ENCODE results near the gene MANSC1.
A peak's percentile ranks its signal among the peaks of the same experiment; 100 is the strongest.

The MANSC1 gene

DNA sequence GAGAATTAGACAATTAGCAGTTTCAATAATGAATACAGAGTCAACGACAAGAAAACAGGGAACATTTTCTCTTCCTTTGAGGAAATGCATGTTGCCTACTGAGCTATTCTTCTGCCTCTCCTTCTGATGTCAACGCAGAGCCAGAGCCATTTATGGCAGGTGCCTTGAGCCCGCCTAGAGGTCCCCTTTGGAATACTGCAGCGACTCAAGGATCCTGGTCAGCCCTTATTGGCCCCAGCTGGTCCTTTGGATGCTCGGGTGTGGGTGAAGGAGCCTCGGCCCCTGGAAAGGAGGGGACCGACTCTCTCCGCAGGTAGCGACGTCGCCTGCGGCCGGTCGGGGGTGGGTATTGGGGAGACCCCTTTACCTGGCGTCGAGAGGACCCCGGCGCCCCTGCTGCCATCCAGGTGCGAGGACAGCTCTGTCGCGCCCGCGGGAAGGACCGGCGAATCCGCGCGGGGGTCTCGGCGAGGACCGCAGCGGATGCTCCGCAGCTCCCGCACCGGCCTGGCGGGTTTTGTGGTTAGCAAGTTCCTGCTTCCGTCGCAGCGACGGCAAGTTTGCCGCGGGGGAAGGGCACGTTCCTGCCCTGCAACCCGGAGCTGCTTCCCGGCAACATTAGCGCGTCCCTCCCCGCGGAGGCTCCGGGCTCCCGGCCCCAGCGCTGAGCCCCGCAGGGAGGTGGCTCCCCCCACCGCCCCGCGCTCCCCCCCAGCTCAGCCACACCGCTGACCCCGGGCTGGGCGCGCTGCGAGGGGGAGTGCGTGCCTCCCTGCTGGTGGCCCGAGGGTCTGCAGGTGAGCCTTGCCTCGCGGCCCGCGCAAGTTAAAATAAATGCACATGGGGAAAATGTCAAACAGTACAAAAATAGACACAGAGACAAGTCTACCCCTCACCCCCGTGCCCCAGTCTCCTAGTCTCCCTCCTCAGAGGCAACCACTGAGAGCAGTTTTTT lies at the start of gene MANSC1:
MANSC1 (minus strand) TSS at position 532 of the 955 bp plus-strand sequence. CDS start 6,928 bp downstream, outside the sequence.
- peak; percentile 6 to 57 (median 16) for DNase-seq

DNA sequence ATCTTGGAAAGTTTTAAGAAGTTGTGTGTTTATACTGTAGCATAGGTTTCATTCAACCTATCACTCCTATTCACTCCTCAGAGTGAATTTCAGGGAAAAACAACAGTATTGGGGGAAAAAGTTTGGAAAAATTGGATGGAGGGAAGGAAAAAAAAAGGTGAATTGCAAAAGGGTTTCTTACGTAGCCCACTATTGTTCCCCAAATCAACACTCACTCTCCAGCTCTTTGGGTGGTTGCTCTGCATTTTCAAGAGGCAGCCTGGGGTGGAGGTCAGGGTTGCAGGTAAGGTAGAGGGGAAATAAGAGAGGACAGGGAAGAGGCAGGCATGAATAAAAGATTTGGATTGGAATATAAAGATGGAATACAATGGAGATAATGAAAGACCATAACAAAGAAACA lies 49.1 kb upstream of the MANSC1 start:
- DNase-seq = no peak

DNA sequence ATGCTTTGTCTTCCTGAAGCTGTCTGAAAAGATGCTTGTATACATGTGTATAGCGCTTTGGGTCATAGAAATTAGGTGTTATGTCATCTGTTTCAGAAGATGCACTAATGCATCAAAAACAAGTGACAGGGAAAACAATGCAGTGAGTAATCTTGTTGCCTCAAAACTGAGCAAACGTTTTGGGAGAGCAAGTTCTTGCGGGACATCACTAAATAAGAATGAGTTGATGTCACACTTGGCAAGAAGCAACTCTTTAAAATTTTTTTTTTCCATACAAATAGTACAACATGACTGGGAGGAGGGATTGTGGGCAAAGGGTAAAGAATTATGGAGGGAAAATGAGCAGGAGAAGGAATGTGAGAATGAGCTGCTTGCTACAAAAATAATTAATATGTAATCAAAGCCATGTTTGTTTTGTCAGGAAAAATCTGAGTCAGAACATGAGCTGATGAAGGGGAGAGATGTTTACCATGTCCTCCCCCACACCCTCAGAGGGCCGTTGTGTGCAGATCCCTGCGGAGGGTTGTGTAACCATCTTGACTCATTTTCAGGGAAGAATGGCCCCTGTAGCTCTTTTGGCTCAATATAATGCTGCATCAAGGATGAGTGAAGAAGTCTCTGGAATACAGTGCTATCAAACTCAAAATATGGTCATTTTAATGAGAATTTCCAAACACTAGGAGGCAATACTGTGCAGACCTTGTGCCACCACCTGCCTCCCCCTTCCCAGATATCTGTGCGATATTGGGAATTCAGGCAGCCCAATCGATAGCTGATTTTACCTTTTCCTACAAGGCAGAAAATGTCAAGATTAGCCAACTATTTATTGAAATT lies 48.2 kb upstream of the MANSC1 start:
- DNase-seq = no peak

GRCh38 chr12:12397184-12397583 lies 47.1 kb upstream of the MANSC1 start:
- DNase-seq = no peak

GRCh38 chr12:12396694-12397093 lies 46.7 kb upstream of the MANSC1 start:
- DNase-seq = no peak

DNA sequence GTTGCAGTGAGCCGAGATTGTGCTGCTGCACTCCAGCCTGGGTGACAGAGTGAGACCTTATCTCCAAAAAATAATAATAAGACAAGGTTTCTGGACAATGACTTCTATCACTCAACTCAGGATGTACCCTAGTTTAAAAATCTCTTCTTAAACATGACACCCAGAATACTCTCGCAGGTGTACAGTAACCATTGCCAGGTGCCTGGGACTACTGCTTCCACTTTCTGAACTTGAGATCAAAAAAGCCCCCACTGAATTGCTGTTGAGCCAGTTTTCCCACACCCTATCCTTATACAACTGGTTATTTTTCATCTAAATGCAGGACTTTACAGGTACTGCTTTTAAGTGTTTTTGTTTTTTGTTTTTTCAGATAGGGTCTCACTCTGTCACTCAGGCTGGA lies 43.1 kb upstream of the MANSC1 start:
- DNase-seq = no peak

GRCh38 chr12:12392413-12392812 lies 42.4 kb upstream of the MANSC1 start:
- no peak for DNase-seq

GRCh38 chr12:12387501-12387900 lies 37.5 kb upstream of the MANSC1 start:
- no peak for DNase-seq

GRCh38 chr12:12384571-12385340 lies 34.7 kb upstream of the MANSC1 start:
- no peak for DNase-seq

DNA sequence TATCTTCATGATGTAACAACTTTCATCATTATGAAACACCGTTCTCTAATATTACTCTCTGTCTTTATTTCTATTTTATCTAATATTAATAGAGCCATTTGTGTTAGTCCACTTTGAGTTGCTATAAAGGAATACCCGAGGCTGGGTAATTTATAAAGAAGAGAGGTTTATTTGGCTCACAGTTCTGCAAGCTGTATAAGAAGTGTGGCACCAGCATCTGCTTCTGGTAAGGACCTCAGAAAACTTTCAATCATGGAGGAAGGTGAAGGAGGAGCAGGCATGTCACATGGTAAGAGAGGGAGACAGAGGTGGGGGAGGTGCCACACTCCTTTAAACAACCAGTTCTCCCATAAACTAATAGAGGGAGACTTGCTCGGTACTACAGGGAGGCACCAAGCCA lies 31.9 kb upstream of the MANSC1 start:
- no peak for DNase-seq

- DNase-seq = no peak
These were observed 31.0 kb upstream of the MANSC1 start for GRCh38 chr12:12380949-12381593.

DNA sequence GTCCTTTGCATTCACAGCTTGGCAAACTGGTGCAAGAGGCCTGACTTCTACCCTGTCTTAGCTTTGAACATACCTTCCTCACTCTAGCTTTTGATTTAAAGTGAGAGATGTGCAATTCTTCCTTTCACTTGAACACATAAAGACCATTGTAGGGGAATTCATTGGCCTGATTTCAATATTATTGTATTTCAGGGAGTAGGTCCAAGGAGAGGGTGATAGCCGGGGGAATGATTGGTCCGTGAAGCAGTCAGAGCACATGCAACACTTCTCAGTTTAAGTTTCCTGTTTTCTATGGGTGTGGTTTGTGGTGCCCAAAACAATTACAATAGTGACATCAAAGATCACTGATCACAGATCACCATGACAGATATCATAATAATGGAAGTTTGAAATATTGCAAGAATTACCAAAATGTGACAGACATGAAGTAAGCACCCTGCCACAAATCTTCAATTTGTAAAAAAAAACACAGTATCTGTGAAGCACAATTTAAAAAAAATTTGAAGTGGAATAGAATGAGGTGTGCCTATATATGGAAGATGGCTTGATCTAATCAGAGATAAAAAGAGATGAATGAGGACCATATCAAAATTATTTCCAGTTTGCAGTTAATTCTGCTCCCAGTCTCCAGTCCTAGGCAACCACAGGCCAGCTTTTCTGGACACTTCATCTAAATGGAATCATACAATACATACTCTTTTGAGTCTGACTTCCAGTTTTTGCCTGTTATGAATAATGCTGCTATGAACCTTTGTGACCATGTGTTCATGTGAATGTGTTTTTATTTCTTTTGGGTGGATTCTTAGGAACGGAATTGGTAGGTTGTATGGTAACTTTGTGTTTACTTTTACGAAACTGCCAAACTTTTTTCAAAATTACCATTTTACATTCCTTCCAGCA lies 30.0 kb upstream of the MANSC1 start:
- no peak for DNase-seq

DNA sequence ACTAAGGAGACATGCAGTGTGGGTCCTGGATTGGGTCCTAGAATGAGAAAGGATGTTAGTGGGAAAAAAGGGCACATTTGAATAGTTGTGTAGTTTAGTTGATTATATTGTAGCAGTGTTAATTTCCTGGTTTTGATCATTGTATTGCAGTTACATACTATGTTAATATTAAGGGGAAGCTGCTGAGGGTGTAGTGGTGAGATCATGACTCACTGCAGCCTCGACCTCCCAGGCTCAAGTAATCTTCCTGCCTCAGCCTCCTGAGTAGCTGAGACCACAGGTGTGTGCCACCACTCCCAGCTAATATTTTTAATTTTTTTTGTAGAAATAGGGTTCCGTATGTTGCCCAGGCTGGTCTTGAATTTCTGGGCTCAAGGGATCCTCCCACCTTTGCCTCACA lies 28.6 kb upstream of the MANSC1 start:
- DNase-seq = no peak

DNA sequence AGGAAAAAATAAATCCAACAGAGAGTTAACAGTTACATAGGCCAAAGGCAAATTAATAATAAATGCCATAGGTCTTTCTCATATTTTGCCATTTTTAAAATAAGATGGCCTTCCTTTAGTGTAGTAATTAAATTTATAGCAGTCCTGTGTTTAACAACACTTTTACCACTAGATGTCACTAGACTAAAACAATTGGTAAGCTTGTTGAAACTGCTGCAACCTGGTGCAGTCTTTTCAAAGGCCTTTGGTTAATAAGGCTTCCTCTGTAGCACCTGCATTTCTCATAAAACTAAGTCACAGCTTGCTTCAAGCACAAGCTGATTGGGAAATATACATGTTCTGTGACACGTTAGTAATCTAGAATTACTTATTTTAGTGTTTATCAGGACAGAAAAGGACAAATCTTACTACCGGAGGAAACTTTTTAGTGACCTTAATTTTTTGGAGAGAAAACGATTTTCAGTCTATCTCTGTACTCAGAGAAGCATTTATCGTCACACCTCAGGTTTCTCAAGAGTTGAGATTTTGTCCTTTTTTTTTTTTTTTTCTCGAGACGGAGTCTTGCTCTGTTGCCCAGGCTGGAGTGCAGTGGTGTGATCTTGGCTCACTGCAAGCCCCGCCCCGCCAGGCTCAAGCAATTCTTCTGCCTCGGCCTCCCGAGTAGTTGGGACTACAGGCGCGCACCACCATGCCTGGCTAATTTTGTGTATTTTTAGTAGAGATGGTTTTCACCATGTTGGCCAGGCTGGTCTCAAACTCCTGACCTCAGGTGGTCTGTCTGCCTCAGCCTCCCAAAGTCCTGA lies 26.8 kb upstream of the MANSC1 start:
- no peak for DNase-seq

GRCh38 chr12:12372946-12373722 lies 23.1 kb upstream of the MANSC1 start:
- no peak for DNase-seq

DNA sequence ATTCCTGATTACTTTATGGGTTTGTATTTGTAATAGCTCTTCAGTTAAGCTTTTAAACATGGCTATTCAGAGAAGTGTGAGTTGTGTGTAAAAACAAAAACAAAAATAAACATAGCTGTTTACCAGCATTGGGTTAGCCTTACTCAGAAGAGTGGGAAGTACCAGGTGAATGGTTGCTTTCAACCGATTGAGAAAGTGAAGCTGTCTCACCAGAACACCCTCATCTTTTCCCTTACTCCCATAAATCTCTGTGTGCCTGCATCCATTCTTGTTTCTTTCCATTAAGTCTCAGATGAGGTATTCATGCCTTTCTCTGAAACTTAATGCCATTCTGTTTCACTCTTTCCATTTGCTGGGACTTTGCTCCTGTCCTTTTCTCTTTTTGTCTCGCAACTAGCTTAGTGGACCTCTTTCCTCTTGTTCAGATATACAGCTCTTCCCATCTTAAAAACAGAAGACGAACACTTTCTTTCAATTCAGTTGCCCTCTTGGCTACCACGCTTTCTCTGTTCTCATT lies 17.5 kb upstream of the MANSC1 start:
- no peak for DNase-seq

GRCh38 chr12:12366701-12367481 lies 16.8 kb upstream of the MANSC1 start:
- DNase-seq = no peak

- no peak for DNase-seq
These were observed 15.9 kb upstream of the MANSC1 start for GRCh38 chr12:12365931-12366431.

Measured in activated naive CD4-positive, alpha-beta T cell (primary cell).